Naive thymus-derived CD4-positive, alpha-beta T cell (primary cell): ENCODE results near the gene WDR26. TPM values are rescaled to one million over a fixed set of nuclear protein-coding genes. Genes with fewer than 3 reads are reported as not detected.
A peak's percentile ranks its signal among the peaks of the same experiment; 100 is the strongest.

Source experiments
- ATAC-seq: fragments of 150-1000 bp; cut with Tn5 transposase; 2 replicates; pipeline ENCODE4 v1.10.0; 2021; ENCODE audit warnings: mild to moderate bottlenecking, moderate library complexity
- CTCF ChIA-PET: fragments of 350-600 bp; sonication (Branson Sonifier 250); formaldehyde crosslinking; loops from one replicate; lab custom pipeline; 2021; ENCODE audit warnings: antibody characterized with exemption; lab: Charles Lee
- POLR2A ChIA-PET: fragments of 350-600 bp; sonication (Branson Sonifier 250); formaldehyde crosslinking; loops from one replicate; lab custom pipeline; 2021; ENCODE audit warnings: antibody characterized with exemption, inconsistent platforms; lab: Charles Lee
- DNase-seq, 9 donors: peaks; one replicate each; pipeline versions ENCODE4 v3.0.0 to v3.0.0-alpha.2; 2020 to 2022; ENCODE audit warnings: mixed read lengths in 1 of 9
- H3K27ac ChIP-seq: one replicate; pipeline ENCODE4 v1.7.0; 2013; ENCODE audit warnings: mild to moderate bottlenecking, low read depth, low read length, moderate library complexity
- H3K27me3 ChIP-seq, 2 donors: one replicate each; pipeline ENCODE4 v1.7.0; 2013; ENCODE audit warnings: low read length in 2 of 2, mild to moderate bottlenecking in 2 of 2, moderate library complexity in 2 of 2; ENCODE audit not compliant: control insufficient read depth in 2 of 2, insufficient read depth in 2 of 2
- H3K36me3 ChIP-seq, 3 experiments: 1 replicate in 2 of 3; 2 replicates in 1 of 3; pipeline ENCODE4 v1.7.0; 2013; ENCODE audit warnings: low read length in 3 of 3, mild to moderate bottlenecking in 3 of 3, moderate library complexity in 1 of 3; ENCODE audit not compliant: insufficient read depth in 3 of 3, control insufficient read depth in 2 of 3
- H3K4me1 ChIP-seq, 2 donors: one replicate each; pipeline ENCODE4 v1.7.0; 2013; ENCODE audit warnings: low read length in 2 of 2, mild to moderate bottlenecking in 2 of 2, moderate library complexity in 1 of 2; ENCODE audit not compliant: control insufficient read depth in 2 of 2, insufficient read depth in 2 of 2
- H3K4me3 ChIP-seq: 2 replicates; pipeline ENCODE4 v1.7.0; 2013; ENCODE audit warnings: mild to moderate bottlenecking, low read length
- H3K9me3 ChIP-seq, 3 experiments: 1 replicate in 2 of 3; 2 replicates in 1 of 3; pipeline ENCODE4 v1.7.0; 2013; ENCODE audit warnings: low read length in 3 of 3; ENCODE audit not compliant: control insufficient read depth in 2 of 3
- H3K27ac Mint-ChIP-seq, 9 donors: one replicate each; pipeline ENCODE4 v1.8.0; 2020 to 2022; ENCODE audit warnings: mixed read lengths in 9 of 9, mild to moderate bottlenecking in 8 of 9, moderate library complexity in 5 of 9, inconsistent platforms in 2 of 9
- H3K27me3 Mint-ChIP-seq, 5 donors: one replicate each; pipeline ENCODE4 v1.8.0; 2021 to 2022; ENCODE audit warnings: mixed read lengths in 5 of 5, mild to moderate bottlenecking in 1 of 5
- H3K36me3 Mint-ChIP-seq, 5 donors: one replicate each; pipeline ENCODE4 v1.8.0; 2020 to 2022; ENCODE audit warnings: mixed read lengths in 5 of 5, mild to moderate bottlenecking in 3 of 5, inconsistent platforms in 1 of 5
- H3K4me1 Mint-ChIP-seq, 7 donors: one replicate each; pipeline ENCODE4 v1.8.0; 2020 to 2022; ENCODE audit warnings: mixed read lengths in 7 of 7, mild to moderate bottlenecking in 3 of 7, inconsistent platforms in 1 of 7
- H3K4me3 Mint-ChIP-seq, 10 donors: one replicate each; pipeline ENCODE4 v1.8.0; 2020 to 2022; ENCODE audit warnings: mild to moderate bottlenecking in 10 of 10, mixed read lengths in 10 of 10, moderate library complexity in 6 of 10, inconsistent platforms in 2 of 10
- H3K9me3 Mint-ChIP-seq, 11 donors: one replicate each; pipeline ENCODE4 v1.8.0; 2020 to 2022; ENCODE audit warnings: mixed read lengths in 11 of 11, mild to moderate bottlenecking in 4 of 11, inconsistent platforms in 1 of 11, moderate library complexity in 1 of 11
- intact Hi-C, 2 donors: fragments of 100-400 bp; cut with micrococcal nuclease; formaldehyde crosslinking; loops; one replicate each; pipeline ENCODE4 v1.15.1; 2023
- polyA plus RNA-seq, 2 donors: library from polyadenylated mRNA; unstranded; fragments of 300-500 nt; fragmentation: Illumina TruSeq; gene quantifications; one replicate each; pipeline ENCODE4 v1.2.3, GENCODE V29; 2021
- total RNA-seq, 6 experiments: library from RNA in 5 of 6; stranded (reverse) in 5 of 6; gene quantifications; 1 replicate in 5 of 6; 2 replicates in 1 of 6; pipeline ENCODE4 v1.2.3 and lab custom pipeline; 2021 to 2026

Gene WDR26
- total and polyA plus RNA-seq, 7 experiments from 2014 or later, result 1.7 to 164 (median 99.9) TPM

DNA sequence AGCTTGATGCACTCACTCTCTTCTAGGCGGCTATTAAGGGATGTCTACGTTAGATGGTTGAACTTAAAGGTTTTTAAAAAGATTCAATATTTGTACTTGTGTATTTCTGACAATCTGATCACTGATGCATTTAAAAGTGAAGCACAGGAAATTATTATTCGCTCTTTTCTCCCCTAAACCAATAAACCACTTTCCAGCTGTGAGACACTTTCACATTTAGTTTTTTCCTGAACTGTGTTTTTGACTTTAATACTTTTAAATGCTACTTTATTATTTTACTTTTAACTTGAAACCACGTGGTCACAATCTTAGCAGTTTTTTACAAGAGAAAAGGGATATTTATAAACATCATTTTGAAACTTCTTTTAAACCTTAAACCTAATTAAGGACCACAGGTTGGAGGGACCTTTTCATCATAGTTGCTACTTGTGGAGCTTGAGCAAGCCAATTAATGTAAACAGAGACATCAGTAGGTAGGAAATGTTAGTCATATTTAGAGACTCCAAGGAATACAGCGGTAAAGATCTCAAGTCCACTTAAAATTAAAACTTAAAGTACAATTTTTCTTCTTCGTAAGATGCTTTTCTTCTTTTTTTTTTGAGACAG, 9.2 kb downstream of the WDR26 start:
- Mint-ChIP-seq H3K9me3 (no peaks in the 10 kb centered on the region), H3K27me3 (no peaks in the 10 kb centered on the region), H3K4me1 (peaks cover 26 to 61% (median 44%) of the 10 kb centered on the region in 7 donors), H3K4me3 (no peak overlapping the region), H3K27ac (peak overlapping the region in 2 of 9 donors; percentile 48), H3K36me3 (peaks cover 7 to 47% (median 35%) of the 10 kb centered on the region in 5 donors)
- Histone ChIP-seq H3K9me3 (no peaks in the 10 kb centered on the region), H3K36me3 (peaks cover 15 to 63% (median 38%) of the 10 kb centered on the region in 3 experiments), H3K4me3 (no peak overlapping the region), H3K4me1 (peaks cover 4 to 7% of the 10 kb centered on the region in 2 donors), H3K27me3 (no peaks in the 10 kb centered on the region), H3K27ac (no peak overlapping the region)
- intact Hi-C loops, result no loop called here
- CTCF ChIA-PET, result no interaction called here
- POLR2A ChIA-PET, result interaction anchor here (0.7 to 1.0 kb wide), 3 partner anchors 9 to 352 kb away, joined by 3 read pairs; partner anchors contain the start of gene WDR26
- DNase-seq (no peak), ATAC-seq (no peak)

- Histone ChIP-seq H3K9me3 (no peaks in the 10 kb centered on the region), H3K27ac (no peak overlapping the region), H3K36me3 (peaks cover 36 to 85% (median 64%) of the 10 kb centered on the region in 3 experiments), H3K4me3 (no peak overlapping the region), H3K27me3 (no peaks in the 10 kb centered on the region), H3K4me1 (peaks cover 0 to under 1% of the 10 kb centered on the region in 2 donors)
- H3K9me3 Mint-ChIP-seq, result no peaks in the 10 kb centered on the region
- DNase-seq (no peak), ATAC-seq (no peak)
- H3K4me1 Mint-ChIP-seq, result peaks cover 11 to 36% (median 19%) of the 10 kb centered on the region in 7 donors
- ChIA-PET CTCF (interaction anchor here (0.6 to 0.7 kb wide), 2 partner anchors 37 to 73 kb away, joined by 3 read pairs; no protein-coding TSS in a partner anchor), POLR2A (interaction anchor here (0.6 kb wide), 1 partner anchor 9 kb away, joined by 3 read pairs; no protein-coding TSS in a partner anchor)
- intact Hi-C loops, result loop anchor here (5.0 kb wide), 1 partner anchor 37 kb away; no protein-coding TSS in a partner anchor
- H3K4me3 Mint-ChIP-seq, result no peak overlapping the region
- peaks cover 7 to 54% (median 42%) of the 10 kb centered on the region in 5 donors for H3K36me3 Mint-ChIP-seq
- no peak overlapping the region for H3K27ac Mint-ChIP-seq
- H3K27me3 Mint-ChIP-seq, result no peaks in the 10 kb centered on the region
These were observed 14.5 kb downstream of the WDR26 start for GRCh38 chr1:224420106-224420505.

DNA sequence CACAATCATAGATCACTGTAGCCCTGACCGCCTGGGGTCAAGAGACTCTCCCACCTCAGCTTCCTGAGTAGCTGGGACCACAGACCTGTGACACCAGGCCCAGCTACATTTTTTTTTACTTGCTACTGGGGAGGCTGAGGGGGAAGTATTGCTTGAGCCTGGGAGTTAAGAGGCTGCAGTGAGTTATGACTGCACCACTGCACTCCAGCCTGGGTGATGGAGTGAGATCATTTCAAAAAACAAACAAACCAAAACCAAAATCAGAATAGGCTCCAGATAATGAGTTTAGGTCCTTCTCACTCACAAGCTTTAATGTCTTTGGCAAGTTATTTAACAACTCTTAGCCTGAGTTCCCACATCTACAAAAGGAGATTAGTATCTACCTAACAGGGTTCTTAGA, 22.8 kb downstream of the WDR26 start:
- H3K4me3 Mint-ChIP-seq, result no peak overlapping the region
- H3K27me3 ChIP-seq, result no peaks in the 10 kb centered on the region
- DNase-seq (no peak), ATAC-seq (peak; percentile 37)
- peaks cover 7 to 35% (median 15%) of the 10 kb centered on the region in 7 donors for H3K4me1 Mint-ChIP-seq
- ChIA-PET POLR2A (no interaction called here), CTCF (no interaction called here)
- peaks cover 4 to 23% (median 18%) of the 10 kb centered on the region in 5 donors for H3K36me3 Mint-ChIP-seq
- H3K9me3 ChIP-seq, result no peaks in the 10 kb centered on the region
- H3K27me3 Mint-ChIP-seq, result no peaks in the 10 kb centered on the region
- H3K27ac ChIP-seq, result no peak overlapping the region
- H3K27ac Mint-ChIP-seq, result peak overlapping the region in 7 of 9 donors; percentile 15 to 72 (median 38)
- H3K9me3 Mint-ChIP-seq, result no peaks in the 10 kb centered on the region
- H3K36me3 ChIP-seq, result peaks cover 5 to 62% (median 30%) of the 10 kb centered on the region in 3 experiments
- no peaks in the 10 kb centered on the region for H3K4me1 ChIP-seq
- intact Hi-C loops, result no loop called here
- no peak overlapping the region for H3K4me3 ChIP-seq

DNA sequence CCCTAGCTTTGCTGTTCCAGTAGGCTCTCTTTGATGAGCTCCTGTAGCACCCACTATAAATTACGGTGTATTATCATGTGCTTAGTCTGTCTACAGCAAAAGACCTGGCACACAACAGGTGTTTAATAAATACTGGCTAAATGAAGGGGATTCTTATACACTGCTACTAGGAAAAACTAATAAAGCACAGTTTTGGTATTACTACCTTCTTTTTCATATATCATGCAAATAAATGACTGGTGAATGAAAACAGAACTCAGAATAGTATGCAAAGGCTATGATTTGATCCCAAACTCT, 26.4 kb downstream of the WDR26 start:
- H3K27me3 ChIP-seq, result no peaks in the 10 kb centered on the region
- ChIA-PET CTCF (no interaction called here), POLR2A (no interaction called here)
- Mint-ChIP-seq H3K27me3 (no peaks in the 10 kb centered on the region), H3K4me3 (no peak overlapping the region), H3K4me1 (peaks cover 13 to 47% (median 29%) of the 10 kb centered on the region in 7 donors), H3K27ac (peak overlapping the region in 2 of 9 donors; percentile 8 to 46), H3K36me3 (peaks cover 12 to 29% (median 24%) of the 10 kb centered on the region in 5 donors), H3K9me3 (no peaks in the 10 kb centered on the region)
- no peaks in the 10 kb centered on the region for H3K4me1 ChIP-seq
- DNase-seq (no peak), ATAC-seq (no peak)
- intact Hi-C loops, result loop anchor here (2.0 to 10.0 kb wide), 2 partner anchors 47 to 49 kb away; no protein-coding TSS in a partner anchor
- no peak overlapping the region for H3K4me3 ChIP-seq
- H3K36me3 ChIP-seq, result peaks cover 5 to 71% (median 35%) of the 10 kb centered on the region in 3 experiments
- no peaks in the 10 kb centered on the region for H3K9me3 ChIP-seq
- no peak overlapping the region for H3K27ac ChIP-seq

GRCh38 chr1:224407571-224408293, 26.9 kb downstream of the WDR26 start:
- H3K27ac ChIP-seq, result no peak overlapping the region
- intact Hi-C loops, result loop anchor here (2.0 to 10.0 kb wide), 2 partner anchors 47 to 49 kb away; no protein-coding TSS in a partner anchor

DNA sequence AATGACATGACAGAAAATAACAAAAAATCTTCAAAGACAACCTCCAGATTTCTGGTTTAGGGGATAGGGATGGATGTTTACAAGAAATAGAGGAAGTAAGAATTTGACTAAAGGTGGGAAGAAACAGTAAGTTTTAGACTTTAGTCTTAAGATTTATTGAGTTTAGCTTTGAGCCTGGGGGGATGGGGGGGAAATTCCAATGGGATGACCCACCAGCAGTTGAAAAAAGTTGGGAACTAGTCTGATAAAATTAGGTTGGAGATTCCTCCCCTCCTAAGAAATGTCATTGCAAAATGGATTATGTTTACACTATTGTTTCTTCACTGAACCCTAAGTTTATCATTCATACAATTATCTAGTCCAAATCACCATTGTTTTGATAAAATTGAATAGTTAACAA, 28.4 kb downstream of the WDR26 start:
- ATAC-seq (no peak), DNase-seq (no peak)
- Histone ChIP-seq H3K36me3 (peaks cover 11 to 74% (median 29%) of the 10 kb centered on the region in 3 experiments), H3K4me3 (no peak overlapping the region), H3K27ac (no peak overlapping the region), H3K27me3 (no peaks in the 10 kb centered on the region), H3K9me3 (no peaks in the 10 kb centered on the region), H3K4me1 (peaks cover 0 to 5% of the 10 kb centered on the region in 2 donors)
- POLR2A ChIA-PET, result interaction anchor here (0.7 kb wide), 1 partner anchor 21 kb away, joined by 3 read pairs; no protein-coding TSS in a partner anchor
- Mint-ChIP-seq H3K27me3 (no peaks in the 10 kb centered on the region), H3K4me3 (no peak overlapping the region), H3K36me3 (peaks cover 12 to 29% (median 22%) of the 10 kb centered on the region in 5 donors), H3K27ac (peak overlapping the region in 5 of 9 donors; percentile 12 to 73 (median 44)), H3K9me3 (no peaks in the 10 kb centered on the region), H3K4me1 (peaks cover 5 to 45% (median 32%) of the 10 kb centered on the region in 7 donors)
- CTCF ChIA-PET, result interaction anchor here (0.5 kb wide), 1 partner anchor 11 kb away, joined by 3 read pairs; no protein-coding TSS in a partner anchor
- intact Hi-C loops, result loop anchor here in 1 of 2 donors (10.0 kb wide), 1 partner anchor 49 kb away; no protein-coding TSS in a partner anchor

More at GRCh38 chr1:224407571-224408293, 26.9 kb downstream of the WDR26 start:
- H3K4me3 Mint-ChIP-seq, result no peak overlapping the region
- ChIA-PET POLR2A (no interaction called here), CTCF (no interaction called here)
- ATAC-seq (no peak), DNase-seq (no peak)
- H3K27ac Mint-ChIP-seq, result peak overlapping the region in 3 of 9 donors; percentile 1 to 46 (median 42)
- H3K9me3 Mint-ChIP-seq, result no peaks in the 10 kb centered on the region
- H3K4me1 Mint-ChIP-seq, result peaks cover 10 to 44% (median 29%) of the 10 kb centered on the region in 7 donors
- Histone ChIP-seq H3K4me3 (no peak overlapping the region), H3K4me1 (no peaks in the 10 kb centered on the region), H3K36me3 (peaks cover 5 to 76% (median 35%) of the 10 kb centered on the region in 3 experiments), H3K27me3 (no peaks in the 10 kb centered on the region), H3K9me3 (no peaks in the 10 kb centered on the region)
- H3K27me3 Mint-ChIP-seq, result no peaks in the 10 kb centered on the region
- peaks cover 12 to 29% (median 24%) of the 10 kb centered on the region in 5 donors for H3K36me3 Mint-ChIP-seq
